Lower leg skin (tissue), 3 donors: ENCODE data around the gene ASXL1.

ENCODE experiments used
- CTCF ChIP-seq, 3 donors: fragments of 450-650 bp; IDR thresholded peaks; one replicate each; pipeline ENCODE4 v1.5.1; 2016; ENCODE audit warnings: antibody characterized with exemption in 3 of 3, mild to moderate bottlenecking in 3 of 3, moderate library complexity in 2 of 3
- POLR2A ChIP-seq, 2 donors: fragments of 450-650 bp; IDR thresholded peaks; one replicate each; pipeline ENCODE4 v1.6.1; 2016 to 2017; ENCODE audit warnings: antibody characterized with exemption in 2 of 2, mild to moderate bottlenecking in 1 of 2, moderate library complexity in 1 of 2

GRCh38 chr20:32479697-32480171, 121.6 kb downstream of the ASXL1 start:
- TF ChIP-seq CTCF (IDR thresholded peaks at IDR 0.05), result no peak
- TF ChIP-seq POLR2A (IDR thresholded peaks at IDR 0.05), result no peak
